Osteocyte (in vitro differentiated cells): Measurements from ENCODE around the gene NSG2. TPM values are rescaled to one million over a fixed set of nuclear protein-coding genes. Genes with fewer than 3 reads are reported as not detected.

Experiments used
- DNase-seq: peaks from one replicate; pipeline ENCODE4 v3.0.0; 2021; ENCODE audit warnings: mixed read lengths; ENCODE audit not compliant: unreplicated experiment; ENCODE audit errors: extremely low spot score
- H3K27ac Mint-ChIP-seq: one replicate; pipeline ENCODE4 v1.8.0; 2021; ENCODE audit warnings: mild to moderate bottlenecking, mixed read lengths; ENCODE audit not compliant: unreplicated experiment
- H3K27me3 Mint-ChIP-seq: one replicate; pipeline ENCODE4 v1.8.0; 2021; ENCODE audit warnings: mixed read lengths; ENCODE audit not compliant: unreplicated experiment
- H3K36me3 Mint-ChIP-seq: one replicate; pipeline ENCODE4 v1.8.0; 2021; ENCODE audit warnings: mixed read lengths; ENCODE audit not compliant: unreplicated experiment
- H3K4me1 Mint-ChIP-seq: one replicate; pipeline ENCODE4 v1.8.0; 2021; ENCODE audit warnings: mixed read lengths; ENCODE audit not compliant: unreplicated experiment
- H3K4me3 Mint-ChIP-seq: one replicate; pipeline ENCODE4 v1.8.0; 2021; ENCODE audit warnings: mild to moderate bottlenecking, moderate library complexity, mixed read lengths; ENCODE audit not compliant: unreplicated experiment
- H3K9me3 Mint-ChIP-seq: one replicate; pipeline ENCODE4 v1.8.0; 2021; ENCODE audit warnings: mixed read lengths; ENCODE audit not compliant: unreplicated experiment
- CTCF ChIP-seq: fragments of 200-600 bp; sonication (generic); IDR thresholded peaks from 2 replicates; pipeline ENCODE4 v1.5.0; 2021; ENCODE audit warnings: antibody characterized with exemption, mild to moderate bottlenecking, moderate library complexity
- total RNA-seq: library from RNA; stranded (reverse); gene quantifications from 2 replicates; pipeline ENCODE4 v1.2.1, GENCODE V29; 2021

The NSG2 gene
- total RNA-seq, 1 donor from 2014 or later: not detected

DNA sequence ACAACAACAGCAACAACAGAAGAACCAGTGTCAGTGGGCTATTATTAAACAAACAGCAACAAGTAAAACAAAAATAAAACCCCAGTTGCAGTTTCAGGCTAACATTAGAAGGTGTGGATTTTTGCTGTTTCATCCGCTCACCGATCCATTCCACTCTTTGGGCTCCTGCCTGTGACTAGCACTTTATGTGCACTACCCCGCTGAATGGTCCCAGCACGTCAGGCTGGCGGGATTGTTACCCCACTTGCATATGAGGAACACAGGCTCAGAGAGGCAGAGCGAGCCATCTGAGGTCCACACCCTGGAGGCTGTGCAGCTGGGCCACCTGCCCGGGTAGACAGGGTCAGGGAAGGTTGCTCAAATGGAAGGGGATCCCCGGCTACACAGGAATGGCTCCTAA lies 26.0 kb downstream of the NSG2 start:
- DNase-seq: no peak
- Mint-ChIP-seq H3K27me3 (no peaks in the 10 kb centered on the region), H3K9me3 (no peaks in the 10 kb centered on the region), H3K4me3 (no peak overlapping the region), H3K36me3 (no peaks in the 10 kb centered on the region), H3K4me1 (no peaks in the 10 kb centered on the region), H3K27ac (no peak overlapping the region)
- TF ChIP-seq CTCF: no peak

- no peak for TF ChIP-seq CTCF
- Mint-ChIP-seq H3K4me1 (no peaks in the 10 kb centered on the region), H3K4me3 (no peak overlapping the region), H3K9me3 (no peaks in the 10 kb centered on the region), H3K27me3 (peaks cover 3% of the 10 kb centered on the region), H3K36me3 (no peaks in the 10 kb centered on the region), H3K27ac (no peak overlapping the region)
- DNase-seq: no peak
These were observed 27.7 kb downstream of the NSG2 start for GRCh38 chr5:174073122-174073660.

DNA sequence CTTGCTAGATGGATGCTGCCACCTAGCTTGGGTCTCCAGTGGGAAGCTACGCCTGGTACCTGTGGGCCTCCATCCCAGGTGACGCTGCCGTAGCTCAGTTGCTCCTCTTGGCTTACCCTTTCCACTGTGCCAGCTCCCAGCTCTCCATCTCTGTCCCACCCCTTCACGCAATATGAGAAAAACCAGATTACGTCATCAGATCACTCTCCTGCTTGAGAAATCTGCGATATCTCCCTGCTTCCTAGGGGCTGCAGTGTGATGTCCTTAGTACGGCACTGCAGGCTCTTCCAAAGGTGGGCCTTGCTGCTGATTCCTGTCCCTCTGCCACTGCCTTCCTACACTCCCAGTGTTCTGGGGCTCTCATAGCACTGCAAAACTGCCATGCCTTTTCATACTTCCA lies 28.9 kb downstream of the NSG2 start:
- Mint-ChIP-seq H3K4me3 (no peak overlapping the region), H3K36me3 (no peaks in the 10 kb centered on the region), H3K27ac (no peak overlapping the region), H3K4me1 (no peaks in the 10 kb centered on the region), H3K27me3 (peaks cover 7% of the 10 kb centered on the region), H3K9me3 (no peaks in the 10 kb centered on the region)
- no peak for DNase-seq
- TF ChIP-seq CTCF: no peak

GRCh38 chr5:174078416-174078815 lies 32.9 kb downstream of the NSG2 start:
- Mint-ChIP-seq H3K27me3 (peaks cover 11% of the 10 kb centered on the region), H3K9me3 (no peaks in the 10 kb centered on the region), H3K4me3 (no peak overlapping the region), H3K27ac (no peak overlapping the region), H3K36me3 (no peaks in the 10 kb centered on the region), H3K4me1 (no peaks in the 10 kb centered on the region)
- no peak for TF ChIP-seq CTCF
- no peak for DNase-seq

GRCh38 chr5:174082286-174082685 lies 36.8 kb downstream of the NSG2 start:
- DNase-seq: no peak

More at GRCh38 chr5:174082286-174082685, 36.8 kb downstream of the NSG2 start:
- Mint-ChIP-seq H3K4me1 (no peaks in the 10 kb centered on the region), H3K27ac (no peak overlapping the region), H3K9me3 (no peaks in the 10 kb centered on the region), H3K27me3 (peaks cover 14% of the 10 kb centered on the region), H3K4me3 (no peak overlapping the region), H3K36me3 (no peaks in the 10 kb centered on the region)
- no peak for TF ChIP-seq CTCF
